Smooth muscle cell (in vitro differentiated cells): Measurements from ENCODE around the gene GYPE. TPM values are rescaled to one million over a fixed set of nuclear protein-coding genes. Genes with fewer than 3 reads are reported as not detected.
"Not testable (repeated sequence)": the region's sequence is repeated elsewhere in the genome, so short reads cannot be mapped to it uniquely, and the experiment has no call there.

Source experiments
- DNase-seq: peaks from one replicate; lab custom pipeline; 2025; ENCODE audit not compliant: unreplicated experiment; lab: John Stamatoyannopoulos, UW
- H2AFZ ChIP-seq: fragments of 200-600 bp; sonication (generic); 2 replicates; pipeline ENCODE4 v1.6.0; 2016; ENCODE audit warnings: antibody characterized with exemption, low read depth, mild to moderate bottlenecking
- H3F3A ChIP-seq: fragments of 200-600 bp; sonication (generic); 2 replicates; pipeline ENCODE4 v1.6.0; 2017; ENCODE audit warnings: antibody characterized with exemption, low read depth
- H3K27ac ChIP-seq: fragments of 200-600 bp; sonication (generic); 2 replicates; pipeline ENCODE4 v1.5.1; 2016; ENCODE audit warnings: low read depth, mild to moderate bottlenecking
- H3K27me3 ChIP-seq: fragments of 200-600 bp; sonication (generic); 2 replicates; pipeline ENCODE4 v1.6.1; 2016; ENCODE audit warnings: low read depth, mild to moderate bottlenecking
- H3K36me3 ChIP-seq: fragments of 200-600 bp; sonication (generic); 2 replicates; pipeline ENCODE4 v1.5.1; 2016; ENCODE audit warnings: low read depth
- H3K4me1 ChIP-seq: fragments of 200-600 bp; sonication (generic); 2 replicates; pipeline ENCODE4 v1.5.1; 2016; ENCODE audit warnings: low read depth
- H3K4me2 ChIP-seq: fragments of 200-600 bp; sonication (generic); 2 replicates; pipeline ENCODE4 v1.6.0; 2016; ENCODE audit warnings: mild to moderate bottlenecking
- H3K4me3 ChIP-seq: fragments of 200-600 bp; sonication (generic); 2 replicates; pipeline ENCODE4 v1.5.1; 2016; ENCODE audit warnings: mild to moderate bottlenecking
- H3K79me2 ChIP-seq: fragments of 200-600 bp; sonication (generic); 2 replicates; pipeline ENCODE4 v1.6.0; 2016; ENCODE audit warnings: low read depth, mild to moderate bottlenecking
- H3K9ac ChIP-seq: fragments of 200-600 bp; sonication (generic); 2 replicates; pipeline ENCODE4 v1.6.0; 2016; ENCODE audit warnings: low read depth
- H3K9me3 ChIP-seq: fragments of 200-600 bp; sonication (generic); replicated peaks from 2 replicates; pipeline ENCODE4 v1.5.1; 2016; ENCODE audit warnings: low read depth
- H4K20me1 ChIP-seq: fragments of 200-600 bp; sonication (generic); 2 replicates; pipeline ENCODE4 v1.6.0; 2016; ENCODE audit warnings: low read depth
- WGBS: methylation state at CpG from one replicate; pipeline ENCODE4 v1.1.7; 2016; ENCODE audit warnings: low lambda C conversion rate; 5-methylcytosine and 5-hydroxymethylcytosine counted together
- polyA plus RNA-seq: library from polyadenylated mRNA; unstranded; fragments of >200 nt; fragmentation: Nextera tagmentation; extraction: Ambion mirVana; gene quantifications from 2 replicates; pipeline ENCODE4 v1.2.1, GENCODE V29; 2016
- total RNA-seq: library from RNA; depleted of rRNA; stranded (reverse); fragments of >200 nt; gene quantifications from 2 replicates; pipeline ENCODE4 v1.2.3, GENCODE V29; 2014

GYPE gene
- total RNA-seq: not detected in 2 replicates
- polyA plus RNA-seq: not detected in 2 replicates

GRCh38 chr4:143905440-143905839 is at the start of gene GYPE:
GYPE (minus strand) TSS chr4:143905559; CDS start chr4:143905507, 52 bp downstream.
- not testable (repeated sequence) for H3K4me2 ChIP-seq, H2AFZ ChIP-seq, H3K79me2 ChIP-seq, H3K27me3 ChIP-seq, H3K4me3 ChIP-seq, DNase-seq, H3K9me3 ChIP-seq, H3F3A ChIP-seq, H3K36me3 ChIP-seq, H4K20me1 ChIP-seq, H3K27ac ChIP-seq, H3K4me1 ChIP-seq, H3K9ac ChIP-seq
- WGBS: 87% methylated on average over 2 of the region's 2 CpGs

GRCh38 chr4:143951458-143951972 is 46.2 kb upstream of the GYPE start:
- H3K27me3 ChIP-seq, H3K4me2 ChIP-seq, H3K4me1 ChIP-seq, H2AFZ ChIP-seq, H3K4me3 ChIP-seq, DNase-seq, H3K36me3 ChIP-seq, H3K27ac ChIP-seq, H3K9ac ChIP-seq, H3K9me3 ChIP-seq, H4K20me1 ChIP-seq, H3K79me2 ChIP-seq, H3F3A ChIP-seq: not testable (repeated sequence)

GRCh38 chr4:143950967-143951366 is 45.6 kb upstream of the GYPE start:
- 90% methylated on average over 4 of the region's 4 CpGs for WGBS
- not testable (repeated sequence) for H3F3A ChIP-seq, H3K9me3 ChIP-seq, H2AFZ ChIP-seq, H3K27me3 ChIP-seq, H3K4me1 ChIP-seq, H3K4me3 ChIP-seq, H3K9ac ChIP-seq, DNase-seq, H3K4me2 ChIP-seq, H3K27ac ChIP-seq, H3K36me3 ChIP-seq, H4K20me1 ChIP-seq, H3K79me2 ChIP-seq

GRCh38 chr4:143950185-143950584 is 44.8 kb upstream of the GYPE start:
- not testable (repeated sequence) for H3K4me1 ChIP-seq, H3K4me2 ChIP-seq, H3K9me3 ChIP-seq, H3K36me3 ChIP-seq, H2AFZ ChIP-seq, H3K27ac ChIP-seq, H3K27me3 ChIP-seq, DNase-seq, H3F3A ChIP-seq, H3K9ac ChIP-seq, H4K20me1 ChIP-seq, H3K79me2 ChIP-seq, H3K4me3 ChIP-seq
- 37% methylated on average over 1 of the region's 1 CpG for WGBS

- H3F3A ChIP-seq, H4K20me1 ChIP-seq, H2AFZ ChIP-seq, H3K36me3 ChIP-seq, H3K9ac ChIP-seq, H3K9me3 ChIP-seq, H3K4me2 ChIP-seq, H3K4me1 ChIP-seq, H3K4me3 ChIP-seq, H3K27me3 ChIP-seq, H3K79me2 ChIP-seq, DNase-seq, H3K27ac ChIP-seq: not testable (repeated sequence)
- WGBS: 91% methylated on average over 1 of the region's 1 CpG
Measured at GRCh38 chr4:143947493-143947892, 42.1 kb upstream of the GYPE start.

GRCh38 chr4:143940708-143941107 is 35.3 kb upstream of the GYPE start:
- H3K27ac ChIP-seq, H3F3A ChIP-seq, H3K4me1 ChIP-seq, H3K79me2 ChIP-seq, DNase-seq, H4K20me1 ChIP-seq, H3K9me3 ChIP-seq, H3K36me3 ChIP-seq, H2AFZ ChIP-seq, H3K27me3 ChIP-seq, H3K4me2 ChIP-seq, H3K4me3 ChIP-seq, H3K9ac ChIP-seq: not testable (repeated sequence)
- 5% methylated on average over 2 of the region's 2 CpGs for WGBS
